SK-N-SH treated with all-trans-retinoic acid at 6 μM for 48 hours (cell line): Measurements from ENCODE around the gene GCHFR.

Source experiments
- ATAC-seq: fragments of 200-7000 bp; cut with Tn5 transposase; 3 replicates; pipeline ENCODE4 v1.9.1; 2020; ENCODE audit warnings: mild to moderate bottlenecking, moderate library complexity
- ARNTL ChIP-seq: fragments of 450-650 bp; formaldehyde crosslinking; IDR thresholded peaks from 2 replicates; pipeline ENCODE4 v1.5.0; 2020; ENCODE audit warnings: low read depth, mild to moderate bottlenecking, moderate library complexity, borderline replicate concordance
- BACH2 ChIP-seq: fragments of 250-450 bp; sonication (Bioruptor Pico); IDR thresholded peaks from 2 replicates; pipeline ENCODE4 v1.9.0; 2021; ENCODE audit warnings: mild to moderate bottlenecking, borderline replicate concordance
- CSDC2 ChIP-seq: fragments of 250-450 bp; sonication (Bioruptor Pico); IDR thresholded peaks from 2 replicates; pipeline ENCODE4 v1.5.0; 2020; ENCODE audit warnings: mild to moderate bottlenecking, moderate library complexity
- ESRRG ChIP-seq: fragments of 250-450 bp; sonication (Bioruptor Pico); IDR thresholded peaks from 2 replicates; pipeline ENCODE4 v1.6.1; 2021; ENCODE audit warnings: mild to moderate bottlenecking
- ISL1 ChIP-seq: fragments of 250-450 bp; sonication (Bioruptor Pico); IDR thresholded peaks from 2 replicates; pipeline ENCODE4 v2.1.2; 2022; ENCODE audit warnings: mild to moderate bottlenecking, moderate library complexity
- OSR1 ChIP-seq: fragments of 250-450 bp; sonication (Bioruptor Pico); IDR thresholded peaks from 2 replicates; pipeline ENCODE4 v1.8.0; 2022; ENCODE audit warnings: moderate library complexity, mild to moderate bottlenecking, inconsistent platforms
- PPARA ChIP-seq: fragments of 250-450 bp; sonication (Bioruptor Pico); IDR thresholded peaks from 2 replicates; pipeline ENCODE4 v1.5.0; 2020; ENCODE audit warnings: mild to moderate bottlenecking, borderline replicate concordance
- RARB ChIP-seq: fragments of 250-450 bp; sonication (Bioruptor Pico); IDR thresholded peaks from 2 replicates; pipeline ENCODE4 v1.8.0; 2021; ENCODE audit warnings: mild to moderate bottlenecking, moderate library complexity
- SNAI2 ChIP-seq: fragments of 250-450 bp; sonication (Bioruptor Pico); IDR thresholded peaks from 2 replicates; pipeline ENCODE4 v1.5.0; 2020; ENCODE audit warnings: mild to moderate bottlenecking, moderate library complexity
- TCF4 ChIP-seq: fragments of 250-450 bp; sonication (Bioruptor Pico); IDR thresholded peaks from 2 replicates; pipeline ENCODE4 v1.8.0; 2021; ENCODE audit warnings: mild to moderate bottlenecking, moderate library complexity, borderline replicate concordance
- TOX ChIP-seq: fragments of 250-450 bp; sonication (Bioruptor Pico); IDR thresholded peaks from 2 replicates; pipeline ENCODE4 v1.8.0; 2021; ENCODE audit warnings: mild to moderate bottlenecking, moderate library complexity, borderline replicate concordance
- ZFP3 ChIP-seq: fragments of 250-450 bp; sonication (Bioruptor Pico); IDR thresholded peaks from 2 replicates; pipeline ENCODE4 v1.5.0; 2020; ENCODE audit warnings: mild to moderate bottlenecking, moderate library complexity
- ZNF565 ChIP-seq: fragments of 450-650 bp; formaldehyde crosslinking; conservative IDR thresholded peaks from 2 replicates; pipeline ENCODE4 v1.5.0; 2020; ENCODE audit warnings: low read depth, mild to moderate bottlenecking, moderate library complexity
- ZNF70 ChIP-seq: fragments of 450-650 bp; formaldehyde crosslinking; IDR thresholded peaks from 2 replicates; pipeline ENCODE4 v1.5.0; 2020; ENCODE audit warnings: mild to moderate bottlenecking, moderate library complexity
- TF ChIP-seq, protein P1 (sequence below): fragments of 250-450 bp; sonication (Bioruptor Pico); IDR thresholded peaks from 2 replicates; pipeline ENCODE4 v1.5.1; 2021; ENCODE audit warnings: mild to moderate bottlenecking, moderate library complexity
- TF ChIP-seq, protein P2 (sequence below): fragments of 250-450 bp; sonication (Bioruptor Pico); IDR thresholded peaks from 2 replicates; pipeline ENCODE4 v1.8.0; 2021; ENCODE audit warnings: low read depth, mild to moderate bottlenecking, moderate library complexity, borderline replicate concordance
- TF ChIP-seq, protein P3 (sequence below): fragments of 250-450 bp; sonication (Bioruptor Pico); IDR thresholded peaks from 2 replicates; pipeline ENCODE4 v1.8.0; 2020; ENCODE audit warnings: mild to moderate bottlenecking, moderate library complexity, borderline replicate concordance
- TF ChIP-seq, protein P4 (sequence below): fragments of 250-450 bp; sonication (Bioruptor Pico); IDR thresholded peaks from 2 replicates; pipeline ENCODE4 v1.5.0; 2020; ENCODE audit warnings: mild to moderate bottlenecking, moderate library complexity

Gene GCHFR

DNA sequence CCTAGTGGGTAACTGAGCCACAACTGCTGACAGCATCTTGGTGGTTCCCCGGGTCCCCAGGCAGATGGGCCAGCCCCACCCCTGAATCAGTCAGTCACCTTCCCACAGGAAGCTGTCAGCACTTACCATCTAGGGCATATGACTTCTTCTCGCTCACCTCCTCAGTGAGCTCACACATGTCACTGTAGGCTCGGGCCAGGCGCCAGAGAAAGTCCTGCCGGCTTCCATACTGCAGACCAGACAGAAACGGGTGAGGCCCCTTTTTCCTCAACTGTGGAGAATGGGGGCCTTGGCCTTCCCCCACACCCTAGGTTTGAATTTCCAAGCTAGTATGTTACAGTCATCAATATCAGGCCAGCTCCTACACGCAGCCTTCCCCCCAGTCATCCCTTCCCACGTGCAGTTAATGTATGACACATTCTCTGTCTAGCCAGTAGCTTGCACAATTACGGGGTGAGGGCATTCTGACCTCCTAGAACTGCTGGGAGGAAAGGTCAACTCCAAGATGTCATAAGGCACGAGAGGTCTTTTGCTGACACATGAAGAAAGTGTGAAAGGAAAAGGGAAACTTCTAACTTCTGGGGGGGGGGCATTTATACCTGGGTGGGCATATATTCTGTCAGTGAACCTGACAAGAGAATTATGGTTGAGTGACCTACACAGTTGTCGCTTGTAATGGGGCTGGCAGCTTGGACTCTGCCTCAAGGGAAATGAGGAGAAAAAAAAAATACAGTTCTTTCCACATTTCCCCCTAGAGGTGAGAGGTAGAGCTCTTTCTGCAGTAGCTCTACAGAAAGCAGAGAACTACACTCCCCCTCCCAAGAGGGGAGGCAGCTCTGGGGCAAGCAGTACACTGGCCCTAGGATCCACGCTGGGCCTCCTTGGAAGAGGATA is 19.7 kb upstream of the GCHFR start:
- ATAC-seq: peak; percentile 19
- no peak for TF ChIP-seq PPARA (CRISPR knock-in tag)
- no peak for TF ChIP-seq TOX (CRISPR knock-in tag)
- TF ChIP-seq, protein P1, sequence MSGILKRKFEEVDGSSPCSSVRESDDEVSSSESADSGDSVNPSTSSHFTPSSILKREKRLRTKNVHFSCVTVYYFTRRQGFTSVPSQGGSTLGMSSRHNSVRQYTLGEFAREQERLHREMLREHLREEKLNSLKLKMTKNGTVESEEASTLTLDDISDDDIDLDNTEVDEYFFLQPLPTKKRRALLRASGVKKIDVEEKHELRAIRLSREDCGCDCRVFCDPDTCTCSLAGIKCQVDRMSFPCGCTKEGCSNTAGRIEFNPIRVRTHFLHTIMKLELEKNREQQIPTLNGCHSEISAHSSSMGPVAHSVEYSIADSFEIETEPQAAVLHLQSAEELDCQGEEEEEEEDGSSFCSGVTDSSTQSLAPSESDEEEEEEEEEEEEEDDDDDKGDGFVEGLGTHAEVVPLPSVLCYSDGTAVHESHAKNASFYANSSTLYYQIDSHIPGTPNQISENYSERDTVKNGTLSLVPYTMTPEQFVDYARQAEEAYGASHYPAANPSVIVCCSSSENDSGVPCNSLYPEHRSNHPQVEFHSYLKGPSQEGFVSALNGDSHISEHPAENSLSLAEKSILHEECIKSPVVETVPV: no peak
- no peak for TF ChIP-seq ZFP3 (CRISPR knock-in tag)
- no peak for TF ChIP-seq ISL1
- TF ChIP-seq, protein P2, sequence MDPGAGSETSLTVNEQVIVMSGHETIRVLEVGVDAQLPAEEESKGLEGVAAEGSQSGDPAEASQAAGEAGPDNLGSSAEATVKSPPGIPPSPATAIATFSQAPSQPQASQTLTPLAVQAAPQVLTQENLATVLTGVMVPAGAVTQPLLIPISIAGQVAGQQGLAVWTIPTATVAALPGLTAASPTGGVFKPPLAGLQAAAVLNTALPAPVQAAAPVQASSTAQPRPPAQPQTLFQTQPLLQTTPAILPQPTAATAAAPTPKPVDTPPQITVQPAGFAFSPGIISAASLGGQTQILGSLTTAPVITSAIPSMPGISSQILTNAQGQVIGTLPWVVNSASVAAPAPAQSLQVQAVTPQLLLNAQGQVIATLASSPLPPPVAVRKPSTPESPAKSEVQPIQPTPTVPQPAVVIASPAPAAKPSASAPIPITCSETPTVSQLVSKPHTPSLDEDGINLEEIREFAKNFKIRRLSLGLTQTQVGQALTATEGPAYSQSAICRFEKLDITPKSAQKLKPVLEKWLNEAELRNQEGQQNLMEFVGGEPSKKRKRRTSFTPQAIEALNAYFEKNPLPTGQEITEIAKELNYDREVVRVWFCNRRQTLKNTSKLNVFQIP: no peak
- TF ChIP-seq, protein P3, sequence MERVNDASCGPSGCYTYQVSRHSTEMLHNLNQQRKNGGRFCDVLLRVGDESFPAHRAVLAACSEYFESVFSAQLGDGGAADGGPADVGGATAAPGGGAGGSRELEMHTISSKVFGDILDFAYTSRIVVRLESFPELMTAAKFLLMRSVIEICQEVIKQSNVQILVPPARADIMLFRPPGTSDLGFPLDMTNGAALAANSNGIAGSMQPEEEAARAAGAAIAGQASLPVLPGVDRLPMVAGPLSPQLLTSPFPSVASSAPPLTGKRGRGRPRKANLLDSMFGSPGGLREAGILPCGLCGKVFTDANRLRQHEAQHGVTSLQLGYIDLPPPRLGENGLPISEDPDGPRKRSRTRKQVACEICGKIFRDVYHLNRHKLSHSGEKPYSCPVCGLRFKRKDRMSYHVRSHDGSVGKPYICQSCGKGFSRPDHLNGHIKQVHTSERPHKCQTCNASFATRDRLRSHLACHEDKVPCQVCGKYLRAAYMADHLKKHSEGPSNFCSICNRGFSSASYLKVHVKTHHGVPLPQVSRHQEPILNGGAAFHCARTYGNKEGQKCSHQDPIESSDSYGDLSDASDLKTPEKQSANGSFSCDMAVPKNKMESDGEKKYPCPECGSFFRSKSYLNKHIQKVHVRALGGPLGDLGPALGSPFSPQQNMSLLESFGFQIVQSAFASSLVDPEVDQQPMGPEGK (CRISPR knock-in tag): no peak
- no peak for TF ChIP-seq SNAI2 (CRISPR knock-in tag)
- TF ChIP-seq, protein P4, sequence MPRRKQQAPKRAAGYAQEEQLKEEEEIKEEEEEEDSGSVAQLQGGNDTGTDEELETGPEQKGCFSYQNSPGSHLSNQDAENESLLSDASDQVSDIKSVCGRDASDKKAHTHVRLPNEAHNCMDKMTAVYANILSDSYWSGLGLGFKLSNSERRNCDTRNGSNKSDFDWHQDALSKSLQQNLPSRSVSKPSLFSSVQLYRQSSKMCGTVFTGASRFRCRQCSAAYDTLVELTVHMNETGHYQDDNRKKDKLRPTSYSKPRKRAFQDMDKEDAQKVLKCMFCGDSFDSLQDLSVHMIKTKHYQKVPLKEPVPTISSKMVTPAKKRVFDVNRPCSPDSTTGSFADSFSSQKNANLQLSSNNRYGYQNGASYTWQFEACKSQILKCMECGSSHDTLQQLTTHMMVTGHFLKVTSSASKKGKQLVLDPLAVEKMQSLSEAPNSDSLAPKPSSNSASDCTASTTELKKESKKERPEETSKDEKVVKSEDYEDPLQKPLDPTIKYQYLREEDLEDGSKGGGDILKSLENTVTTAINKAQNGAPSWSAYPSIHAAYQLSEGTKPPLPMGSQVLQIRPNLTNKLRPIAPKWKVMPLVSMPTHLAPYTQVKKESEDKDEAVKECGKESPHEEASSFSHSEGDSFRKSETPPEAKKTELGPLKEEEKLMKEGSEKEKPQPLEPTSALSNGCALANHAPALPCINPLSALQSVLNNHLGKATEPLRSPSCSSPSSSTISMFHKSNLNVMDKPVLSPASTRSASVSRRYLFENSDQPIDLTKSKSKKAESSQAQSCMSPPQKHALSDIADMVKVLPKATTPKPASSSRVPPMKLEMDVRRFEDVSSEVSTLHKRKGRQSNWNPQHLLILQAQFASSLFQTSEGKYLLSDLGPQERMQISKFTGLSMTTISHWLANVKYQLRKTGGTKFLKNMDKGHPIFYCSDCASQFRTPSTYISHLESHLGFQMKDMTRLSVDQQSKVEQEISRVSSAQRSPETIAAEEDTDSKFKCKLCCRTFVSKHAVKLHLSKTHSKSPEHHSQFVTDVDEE (CRISPR knock-in tag): no peak
- TF ChIP-seq ZNF565 (CRISPR knock-in tag): no peak
- TF ChIP-seq ZNF70 (CRISPR knock-in tag): no peak
- no peak for TF ChIP-seq ARNTL
- TF ChIP-seq, all 23 proteins: peak for 0

DNA sequence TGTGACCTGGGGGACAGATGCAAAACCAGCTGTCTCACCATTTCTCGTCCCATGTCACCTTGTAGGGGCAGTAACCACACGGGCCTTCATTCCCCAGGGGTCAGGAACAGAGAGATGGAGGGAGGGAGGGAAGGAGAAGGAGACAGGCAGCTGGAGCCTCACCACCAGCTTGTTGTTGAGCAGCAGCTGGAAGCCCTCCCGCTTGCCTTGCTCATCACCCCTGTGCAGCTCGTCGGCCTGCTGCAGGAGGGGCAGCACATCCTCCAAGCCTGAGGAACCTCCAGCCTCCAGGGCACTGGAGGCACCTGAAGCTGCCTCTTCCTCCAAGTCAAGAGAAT is 19.1 kb upstream of the GCHFR start:
- no peak for ATAC-seq
- TF ChIP-seq SNAI2 (CRISPR knock-in tag): no peak
- TF ChIP-seq ZNF70 (CRISPR knock-in tag): no peak
- no peak for TF ChIP-seq ESRRG (CRISPR knock-in tag)
- TF ChIP-seq BACH2 (CRISPR knock-in tag): no peak
- TF ChIP-seq, protein P1: no peak
- no peak for TF ChIP-seq RARB (CRISPR knock-in tag)
- no peak for TF ChIP-seq OSR1
- TF ChIP-seq TCF4 (CRISPR knock-in tag): no peak
- TF ChIP-seq, protein P4 (CRISPR knock-in tag): no peak
- no peak for TF ChIP-seq ZNF565 (CRISPR knock-in tag)
- no peak for TF ChIP-seq CSDC2 (CRISPR knock-in tag)
- no peak for TF ChIP-seq TOX (CRISPR knock-in tag)
- no peak for TF ChIP-seq PPARA (CRISPR knock-in tag)
